HepG2 (cell line): ENCODE measurements around the gene BABAM2. TPM values are rescaled to one million over a fixed set of nuclear protein-coding genes. Genes with fewer than 3 reads are reported as not detected.
A peak's percentile ranks its signal among the peaks of the same experiment; 100 is the strongest.

Experiments
- ATAC-seq: fragments of 200-7000 bp; cut with Tn5 transposase; 3 replicates; pipeline ENCODE4 v1.9.1; 2020; ENCODE audit warnings: mild to moderate bottlenecking, moderate library complexity
- BruUV-seq: library from RNA; stranded (reverse); fragments of 400-500 nt; replicated peaks from 2 replicates; lab custom pipeline; 2021; lab: Mats Ljungman, UMichigan
- CTCF ChIA-PET: fragments of 300-600 bp; formaldehyde crosslinking; extraction: SDS; loops from one replicate; lab custom pipeline; 2021; ENCODE audit warnings: low total read pairs, inconsistent platforms, low intra/inter-chr PET ratio; lab: Yijun Ruan, JAX
- POLR2A ChIA-PET: fragments of 350-600 bp; sonication (Branson Sonifier 250); formaldehyde crosslinking; loops from one replicate; lab custom pipeline; 2020; ENCODE audit warnings: antibody characterized with exemption, inconsistent platforms; lab: Yijun Ruan, JAX
- DNase-seq: peaks from one replicate; pipeline ENCODE4 v3.0.0-alpha.2; 2015; ENCODE audit warnings: low spot score
- FAIRE-seq: peaks from 3 replicates; lab custom pipeline; 2011; peaks lifted over from hg19 to GRCh38; lab: Jason Lieb, UNC
- H2AFZ ChIP-seq: one replicate; pipeline ENCODE4 v1.6.1; 2011; ENCODE audit warnings: low read length, inconsistent platforms
- H3K27ac ChIP-seq: fragments of 300-600 bp; 3 replicates; pipeline ENCODE4 v1.8.0; 2011; ENCODE audit warnings: mixed run types, mild to moderate bottlenecking, mixed read lengths, low read length, inconsistent platforms; ENCODE audit not compliant: insufficient read depth; ENCODE audit errors: extremely low read length
- H3K27me3 ChIP-seq, 2 experiments: fragments of 200-600 bp in 1 of 2; 2 replicates in 1 of 2; 3 replicates in 1 of 2; pipeline versions ENCODE4 v1.6.0 to v1.8.0; 2011; ENCODE audit warnings: low read length in 2 of 2, mild to moderate bottlenecking in 2 of 2, moderate library complexity in 2 of 2, inconsistent platforms in 1 of 2; ENCODE audit not compliant: insufficient read depth in 2 of 2, control insufficient read depth in 1 of 2
- H3K36me3 ChIP-seq, 2 experiments: fragments of 200-600 bp in 1 of 2; replicated peaks in 1 of 2; 2 replicates in 1 of 2; 3 replicates in 1 of 2; pipeline versions ENCODE4 v1.5.1 to v1.8.0; 2011; ENCODE audit warnings: low read length in 2 of 2, inconsistent platforms in 1 of 2; ENCODE audit not compliant: insufficient read depth in 2 of 2, control insufficient read depth in 1 of 2
- H3K4me1 ChIP-seq: 2 replicates; pipeline ENCODE4 v1.5.1; 2012; ENCODE audit warnings: low read length, inconsistent platforms; ENCODE audit not compliant: insufficient read depth
- H3K4me2 ChIP-seq: 2 replicates; pipeline ENCODE4 v1.6.0; 2011; ENCODE audit warnings: low read depth, low read length, inconsistent platforms
- H3K4me3 ChIP-seq, 3 experiments: fragments of 200-600 bp in 1 of 3; sonication (generic), shearing (Covaris generic) in 1 of 3; replicated peaks in 1 of 3; 2 replicates each; pipeline ENCODE4 v1.5.1; 2011 to 2016; ENCODE audit warnings: low read length in 3 of 3, inconsistent platforms in 2 of 3, low read depth in 2 of 3, mild to moderate bottlenecking in 2 of 3, control low read depth in 1 of 3, mixed read lengths in 1 of 3; ENCODE audit not compliant: insufficient read depth in 1 of 3
- H3K79me2 ChIP-seq: one replicate; pipeline ENCODE4 v1.6.1; 2011; ENCODE audit warnings: low read length, inconsistent platforms; ENCODE audit not compliant: insufficient read depth
- H3K9ac ChIP-seq: 2 replicates; pipeline ENCODE4 v1.6.0; 2011; ENCODE audit warnings: mild to moderate bottlenecking, low read depth, low read length, inconsistent platforms; ENCODE audit not compliant: insufficient read depth
- H3K9me3 ChIP-seq: 2 replicates; pipeline ENCODE4 v1.5.1; 2012; ENCODE audit warnings: mild to moderate bottlenecking, low read length
- H4K20me1 ChIP-seq: 2 replicates; pipeline ENCODE4 v1.6.0; 2011; ENCODE audit warnings: inconsistent platforms, mild to moderate bottlenecking, low read length, moderate library complexity; ENCODE audit not compliant: insufficient read depth
- FOSL2 ChIP-seq: sonication (generic); formaldehyde crosslinking; IDR thresholded peaks from 2 replicates; pipeline ENCODE4 v1.4.0; 2020; ENCODE audit warnings: missing genetic modification reagents
- GFI1 ChIP-seq: sonication (generic); formaldehyde crosslinking; IDR thresholded peaks from 2 replicates; pipeline ENCODE4 v1.5.0; 2020; ENCODE audit warnings: missing genetic modification reagents, mild to moderate bottlenecking, borderline replicate concordance
- IRF9 ChIP-seq: sonication (generic); formaldehyde crosslinking; IDR thresholded peaks from 2 replicates; pipeline ENCODE4 v1.8.0; 2022; ENCODE audit warnings: missing genetic modification reagents, mild to moderate bottlenecking, borderline replicate concordance
- SIX4 ChIP-seq: sonication (generic); formaldehyde crosslinking; IDR thresholded peaks from 2 replicates; pipeline ENCODE4 v1.4.0; 2020; ENCODE audit warnings: missing genetic modification reagents
- SRY ChIP-seq: sonication (generic); formaldehyde crosslinking; IDR thresholded peaks from 2 replicates; pipeline ENCODE4 v1.8.0; 2022; ENCODE audit warnings: mild to moderate bottlenecking, missing genetic modification reagents
- ZFP36L2 ChIP-seq: sonication (generic); formaldehyde crosslinking; IDR thresholded peaks from 2 replicates; pipeline ENCODE4 v1.4.0; 2020; ENCODE audit warnings: missing genetic modification reagents
- ZNF30 ChIP-seq: sonication (generic); formaldehyde crosslinking; IDR thresholded peaks from 2 replicates; pipeline ENCODE4 v1.5.0; 2020; ENCODE audit warnings: mild to moderate bottlenecking, missing genetic modification reagents
- WGBS: methylation state at CpG from one replicate; pipeline ENCODE4 v1.1.6; 2017; ENCODE audit warnings: low lambda C conversion rate; 5-methylcytosine and 5-hydroxymethylcytosine counted together
- in situ Hi-C: cut with HindIII; loops from 2 replicates; pipeline ENCODE4 v1.10.0; 2017; ENCODE audit warnings: low pct_unique_long_range_greater_than_20kb; ENCODE audit not compliant: extremely low pct_ligation_motif_present
- intact Hi-C: fragments of 100-400 bp; cut with micrococcal nuclease; formaldehyde crosslinking; loops from one replicate; pipeline ENCODE4 v1.10.0; 2022; ENCODE audit not compliant: unreplicated experiment
- polyA plus RNA-seq, 8 experiments: library from polyadenylated mRNA; depleted of rRNA in 3 of 8; stranded (reverse) in 7 of 8; unstranded in 1 of 8; fragments of >200 nt; fragmentation: Illumina TruSeq in 4 of 8; extraction: Trizol in 4 of 8; gene quantifications; 2 replicates each; pipeline versions ENCODE4 v1.2.1 to v1.2.3, GENCODE V29; 2011 to 2016; ENCODE audit warnings: low read depth in 4 of 8, missing spikeins in 1 of 8, mixed read lengths in 1 of 8; ENCODE audit not compliant: insufficient read depth in 1 of 8
- total RNA-seq, 5 experiments: library from RNA; depleted of rRNA; stranded (reverse); fragments of >200 nt; fragmentation: Illumina TruSeq; extraction: Trizol; gene quantifications; 2 replicates each; pipeline ENCODE4 v1.2.3, GENCODE V29; 2016; ENCODE audit warnings: low read depth in 1 of 5
- TF ChIP-seq, protein P1 (sequence below): sonication (generic); formaldehyde crosslinking; IDR thresholded peaks from 2 replicates; pipeline ENCODE4 v1.4.0; 2020; ENCODE audit warnings: missing genetic modification reagents

Gene BABAM2
- total and polyA plus RNA-seq, 2 of the 13 experiments (the other 11 are each of a cell fraction or from before 2014, with no cell fraction given): 24.9 to 28.0 TPM

DNA sequence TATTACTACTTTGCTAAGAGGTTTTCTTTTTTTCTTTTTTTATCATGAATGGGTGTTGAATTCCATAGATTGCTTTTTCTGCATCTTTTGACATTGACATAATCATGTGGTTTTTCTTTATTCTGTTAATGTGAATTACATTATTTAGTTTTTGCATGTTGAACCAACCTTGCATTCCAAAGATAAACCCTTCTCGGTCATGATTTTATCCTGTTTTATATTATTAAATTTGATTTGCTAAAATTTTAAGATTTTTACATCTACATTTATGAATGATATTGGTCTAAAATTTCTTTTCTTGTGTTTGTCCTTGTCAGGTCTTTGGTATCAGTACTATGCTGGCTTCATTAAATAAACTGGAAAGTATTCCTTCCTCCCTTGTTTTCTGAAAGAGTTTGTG lies 414.7 kb downstream of the BABAM2 start:
- Histone ChIP-seq H3K4me1 (no peaks in the 10 kb centered on the region), H3K27ac (no peak overlapping the region), H3K4me3 (no peak overlapping the region), H3K4me2 (no peak overlapping the region), H3K36me3 (peaks cover 1 to 5% of the 10 kb centered on the region in 2 experiments; a peak in 1 of 5 replicates), H3K79me2 (no peaks in the 10 kb centered on the region), H4K20me1 (no peaks in the 10 kb centered on the region), H3K9me3 (peaks cover 5% of the 10 kb centered on the region), H3K27me3 (no peaks in the 10 kb centered on the region), H2AFZ (no peak overlapping the region), H3K9ac (no peak overlapping the region)
- in situ Hi-C loops: no loop called here
- POLR2A ChIA-PET: no interaction called here
- BruUV-seq: no TSS peak
- CTCF ChIA-PET: no interaction called here
- 100% methylated on average over 1 of the region's 1 CpG for WGBS
- DNase-seq: no peak
- intact Hi-C loops: no loop called here
- FAIRE-seq: peak; percentile 64
- ATAC-seq: no peak
- TF ChIP-seq SIX4 (CRISPR knock-in tag) (no peak), GFI1 (no peak), FOSL2 (no peak), IRF9 (CRISPR knock-in tag) (no peak), SRY (CRISPR knock-in tag) (no peak), ZFP36L2 (CRISPR knock-in tag) (no peak), ZNF30 (no peak)
- TF ChIP-seq, protein P1, sequence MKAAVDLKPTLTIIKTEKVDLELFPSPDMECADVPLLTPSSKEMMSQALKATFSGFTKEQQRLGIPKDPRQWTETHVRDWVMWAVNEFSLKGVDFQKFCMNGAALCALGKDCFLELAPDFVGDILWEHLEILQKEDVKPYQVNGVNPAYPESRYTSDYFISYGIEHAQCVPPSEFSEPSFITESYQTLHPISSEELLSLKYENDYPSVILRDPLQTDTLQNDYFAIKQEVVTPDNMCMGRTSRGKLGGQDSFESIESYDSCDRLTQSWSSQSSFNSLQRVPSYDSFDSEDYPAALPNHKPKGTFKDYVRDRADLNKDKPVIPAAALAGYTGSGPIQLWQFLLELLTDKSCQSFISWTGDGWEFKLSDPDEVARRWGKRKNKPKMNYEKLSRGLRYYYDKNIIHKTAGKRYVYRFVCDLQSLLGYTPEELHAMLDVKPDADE (CRISPR knock-in tag): no peak
- TF ChIP-seq, all 625 proteins: peak for 0
